DMS114 treated with DMSO at 0.1 percent for 48 hours (cell line): ENCODE results near the gene IKBIP.
"Not testable (repeated sequence)": the region's sequence is repeated elsewhere in the genome, so short reads cannot be mapped to it uniquely, and the experiment has no call there.

Experiments used
- DNase-seq: peaks from one replicate; lab custom pipeline; 2025; ENCODE audit not compliant: unreplicated experiment; lab: John Stamatoyannopoulos, UW

The IKBIP gene

GRCh38 chr12:98644712-98645571 is at the start of gene IKBIP, which contains the start of gene APAF1:
IKBIP (minus strand) TSS chr12:98644788; CDS start chr12:98644701, 87 bp downstream.
APAF1 (plus strand) TSS chr12:98645290; CDS start chr12:98648360, 3,070 bp downstream.
- peak; percentile 95 for DNase-seq

GRCh38 chr12:98691351-98691750 is 46.8 kb upstream of the IKBIP start:
- DNase-seq, result no peak

GRCh38 chr12:98686603-98687002 is 42.0 kb upstream of the IKBIP start:
- no peak for DNase-seq

GRCh38 chr12:98684199-98684598 is 39.6 kb upstream of the IKBIP start:
- no peak for DNase-seq

- DNase-seq, result no peak
These were observed 35.0 kb upstream of the IKBIP start for GRCh38 chr12:98679611-98680005.

GRCh38 chr12:98678946-98679610 is 34.5 kb upstream of the IKBIP start:
- no peak for DNase-seq

- no peak for DNase-seq
These were observed 33.8 kb upstream of the IKBIP start for GRCh38 chr12:98678236-98678945.

GRCh38 chr12:98674841-98675240 is 30.3 kb upstream of the IKBIP start:
- DNase-seq, result no peak

- no peak for DNase-seq
These were observed 26.9 kb upstream of the IKBIP start for GRCh38 chr12:98671459-98671858.

- DNase-seq, result no peak
These were observed 25.2 kb upstream of the IKBIP start for GRCh38 chr12:98669751-98670150.

- no peak for DNase-seq
These were observed 15.9 kb upstream of the IKBIP start for GRCh38 chr12:98660521-98660920.

- DNase-seq, result no peak
These were observed 11.9 kb upstream of the IKBIP start for GRCh38 chr12:98656289-98657101.

GRCh38 chr12:98653866-98654493 is 9.4 kb upstream of the IKBIP start:
- peak; percentile 73 for DNase-seq

- no peak for DNase-seq
These were observed 6.7 kb upstream of the IKBIP start for GRCh38 chr12:98651328-98651727.

- no peak for DNase-seq
These were observed 1.9 kb upstream of the IKBIP start for GRCh38 chr12:98646294-98647090.

GRCh38 chr12:98645572-98646067 is 1.0 kb upstream of the IKBIP start:
- no peak for DNase-seq

- DNase-seq, result no peak
These were observed 216 bp downstream of the IKBIP start for GRCh38 chr12:98644433-98644711.

- DNase-seq, result not testable (repeated sequence)
These were observed 1.8 kb downstream of the IKBIP start for GRCh38 chr12:98642801-98643200.

GRCh38 chr12:98639491-98639890 is 5.1 kb downstream of the IKBIP start:
- no peak for DNase-seq

- DNase-seq, result no peak
These were observed 6.6 kb downstream of the IKBIP start for GRCh38 chr12:98638009-98638408.
